ENCODE results near the gene DAZAP1. TPM values are rescaled to one million over a fixed set of nuclear protein-coding genes. Genes with fewer than 3 reads are reported as not detected.
A peak's percentile ranks its signal among the peaks of the same experiment; 100 is the strongest.
"Not testable (repeated sequence)": the region's sequence is repeated elsewhere in the genome, so short reads cannot be mapped to it uniquely, and the experiment has no call there.

DAZAP1 gene
- polyA plus RNA-seq, 1 donor, result 91.8 TPM

- DNase-seq, result no peak
These were observed 17.0 kb downstream of the DAZAP1 start for GRCh38 chr19:1424192-1424955.

- DNase-seq, result no peak
These were observed 17.9 kb downstream of the DAZAP1 start for GRCh38 chr19:1425102-1425837.

- no peak for DNase-seq
These were observed 18.5 kb downstream of the DAZAP1 start for GRCh38 chr19:1425902-1426301.

- no peak for DNase-seq
These were observed 19.4 kb downstream of the DAZAP1 start for GRCh38 chr19:1426736-1427135.

GRCh38 chr19:1427221-1427920, 20.0 kb downstream of the DAZAP1 start:
- DNase-seq, result no peak

- no peak for DNase-seq
These were observed 21.5 kb downstream of the DAZAP1 start for GRCh38 chr19:1428738-1429391.

- DNase-seq, result no peak
These were observed 22.4 kb downstream of the DAZAP1 start for GRCh38 chr19:1429750-1430149.

GRCh38 chr19:1430246-1430645, 22.9 kb downstream of the DAZAP1 start:
- DNase-seq, result no peak

- DNase-seq, result no peak
These were observed 24.5 kb downstream of the DAZAP1 start for GRCh38 chr19:1431759-1432506.

GRCh38 chr19:1432507-1432887, 25.1 kb downstream of the DAZAP1 start:
- DNase-seq, result no peak

- DNase-seq, result no peak
These were observed 26.0 kb downstream of the DAZAP1 start for GRCh38 chr19:1433119-1434039.

GRCh38 chr19:1434040-1434366, 26.6 kb downstream of the DAZAP1 start:
- no peak for DNase-seq

- DNase-seq, result no peak
These were observed 27.2 kb downstream of the DAZAP1 start for GRCh38 chr19:1434577-1435060.

- DNase-seq, result no peak
These were observed 28.1 kb downstream of the DAZAP1 start for GRCh38 chr19:1435378-1435989.

GRCh38 chr19:1437609-1438008, 30.2 kb downstream of the DAZAP1 start:
- no peak for DNase-seq

GRCh38 chr19:1438035-1438932, 30.9 kb downstream of the DAZAP1 start, which contains the start of gene RPS15:
RPS15 (plus strand) TSS chr19:1438396; CDS start chr19:1438426, 30 bp downstream.
- peak; percentile 92 for DNase-seq

GRCh38 chr19:1438933-1439354, 31.6 kb downstream of the DAZAP1 start:
- no peak for DNase-seq

GRCh38 chr19:1439525-1440417, 32.4 kb downstream of the DAZAP1 start:
- DNase-seq, result not testable (repeated sequence)
